Erythroblast (primary cell): ENCODE measurements around the gene MPIG6B.

Experiments
- GATA1 ChIP-seq: IDR thresholded peaks from 2 replicates; pipeline ENCODE4 v1.6.1; 2011; ENCODE audit warnings: low read depth, mild to moderate bottlenecking, control low read depth, low read length, moderate library complexity
- POLR2A ChIP-seq: IDR thresholded peaks from 2 replicates; pipeline ENCODE4 v1.6.1; 2011; ENCODE audit warnings: mild to moderate bottlenecking, low read length

DNA sequence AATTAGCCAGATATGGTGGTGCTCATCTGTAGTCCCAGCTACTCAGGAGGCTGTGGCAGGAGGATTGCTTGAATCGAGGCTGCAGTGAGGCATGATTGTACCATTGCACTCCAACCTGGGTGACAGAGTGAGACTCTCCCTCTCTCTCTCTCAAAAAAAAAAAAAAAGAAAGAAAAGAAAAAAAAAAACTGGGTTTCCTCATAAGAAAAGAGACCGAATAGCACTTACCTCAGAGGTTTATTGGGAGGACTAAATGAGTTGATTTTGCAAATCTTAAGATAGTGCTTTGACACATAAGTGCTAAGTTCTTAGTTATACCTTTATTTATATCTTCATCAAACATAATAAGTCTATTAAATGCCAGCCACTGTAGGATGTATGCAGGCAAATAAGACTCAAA, 47.7 kb downstream of the MPIG6B start:
- TF ChIP-seq POLR2A (no peak), GATA1 (no peak)
